OCI-LY3 (cell line): ENCODE data around the gene AP1S1.

Experiments
- CTCF ChIP-seq: fragments of 200-600, 300-600 bp; sonication (generic); IDR thresholded peaks from 2 replicates; pipeline ENCODE4 v1.5.1; 2014; ENCODE audit warnings: antibody characterized with exemption, low read length, low read depth
- EZH2phosphoT487 ChIP-seq: fragments of 200-600 bp; shearing (Covaris generic); IDR thresholded peaks from 2 replicates; pipeline ENCODE4 v1.6.1; 2018; ENCODE audit warnings: antibody characterized with exemption, mixed run types, low read depth

GRCh38 chr7:101124376-101125056 lies 29.8 kb upstream of the AP1S1 start:
- TF ChIP-seq CTCF = no peak
- no peak for TF ChIP-seq EZH2phosphoT487
